DND-41 (cell line): Measurements from ENCODE around the gene AFAP1.

Experiments
- ATAC-seq: fragments of 200-7000 bp; cut with Tn5 transposase; 3 replicates; pipeline ENCODE4 v1.9.1; 2021; ENCODE audit warnings: low read depth; ENCODE audit not compliant: insufficient read depth
- DNase-seq: peaks from one replicate; pipeline ENCODE4 v3.0.0-alpha.2; 2020
- H2AFZ ChIP-seq: 2 replicates; pipeline ENCODE4 v1.6.0; 2012; ENCODE audit warnings: low read depth, low read length
- H3K27ac ChIP-seq: 2 replicates; pipeline ENCODE4 v1.5.1; 2012; ENCODE audit warnings: low read length, inconsistent platforms
- H3K27me3 ChIP-seq: fragments of 200-600 bp; sonication (generic); 2 replicates; pipeline ENCODE4 v1.6.0; 2012; ENCODE audit warnings: low read length, mild to moderate bottlenecking, inconsistent platforms; ENCODE audit not compliant: insufficient read depth, poor library complexity
- H3K36me3 ChIP-seq: 2 replicates; pipeline ENCODE4 v1.5.1; 2012; ENCODE audit warnings: low read length, inconsistent platforms; ENCODE audit not compliant: insufficient read depth
- H3K4me1 ChIP-seq: 2 replicates; pipeline ENCODE4 v1.5.1; 2012; ENCODE audit warnings: mild to moderate bottlenecking, low read length; ENCODE audit not compliant: insufficient read depth
- H3K4me2 ChIP-seq: 2 replicates; pipeline ENCODE4 v1.6.0; 2012; ENCODE audit warnings: mild to moderate bottlenecking, moderate library complexity, low read length, inconsistent platforms; ENCODE audit not compliant: insufficient read depth
- H3K4me3 ChIP-seq, 2 experiments: fragments of 200-600 bp in 1 of 2; shearing (Covaris generic) in 1 of 2; 2 replicates each; pipeline ENCODE4 v1.5.1; 2012 to 2016; ENCODE audit warnings: inconsistent platforms in 2 of 2, low read length in 2 of 2, mild to moderate bottlenecking in 2 of 2, low read depth in 1 of 2, moderate library complexity in 1 of 2
- H3K79me2 ChIP-seq: 2 replicates; pipeline ENCODE4 v1.6.0; 2012; ENCODE audit warnings: low read length, inconsistent platforms; ENCODE audit not compliant: insufficient read depth
- H3K9ac ChIP-seq: 2 replicates; pipeline ENCODE4 v1.6.0; 2012; ENCODE audit warnings: low read depth, mild to moderate bottlenecking, inconsistent platforms, low read length, moderate library complexity
- H3K9me3 ChIP-seq: 2 replicates; pipeline ENCODE4 v1.5.1; 2012; ENCODE audit warnings: low read length, moderate library complexity, mild to moderate bottlenecking, inconsistent platforms; ENCODE audit not compliant: insufficient read depth, severe bottlenecking
- H4K20me1 ChIP-seq: 2 replicates; pipeline ENCODE4 v1.6.0; 2012; ENCODE audit warnings: low read length; ENCODE audit not compliant: insufficient read depth
- CTCF ChIP-seq: IDR thresholded peaks from 2 replicates; pipeline ENCODE4 v1.5.1; 2012; ENCODE audit warnings: borderline replicate concordance, low read length, moderate library complexity, mild to moderate bottlenecking; ENCODE audit not compliant: poor library complexity, severe bottlenecking; ENCODE audit errors: extremely low read depth
- EZH2 ChIP-seq: IDR thresholded peaks from 3 replicates; pipeline ENCODE4 v1.6.1; 2012; ENCODE audit warnings: borderline replicate concordance, low read depth, mild to moderate bottlenecking, moderate library complexity, low read length, inconsistent platforms; ENCODE audit not compliant: severe bottlenecking

AFAP1 gene

GRCh38 chr4:7784131-7784870 is 155.4 kb downstream of the AFAP1 start:
- no peak overlapping the region for H2AFZ ChIP-seq
- H4K20me1 ChIP-seq: no peaks in the 10 kb centered on the region
- H3K27ac ChIP-seq: no peak overlapping the region
- no peak overlapping the region for H3K4me2 ChIP-seq
- H3K9me3 ChIP-seq: no peaks in the 10 kb centered on the region
- DNase-seq: no peak
- TF ChIP-seq EZH2 (no peak), CTCF (no peak)
- no peak for ATAC-seq
- no peak overlapping the region for H3K9ac ChIP-seq
- H3K4me3 ChIP-seq: no peak overlapping the region
- H3K27me3 ChIP-seq: peaks cover 2% of the 10 kb centered on the region
- H3K79me2 ChIP-seq: no peaks in the 10 kb centered on the region
- no peaks in the 10 kb centered on the region for H3K4me1 ChIP-seq
- H3K36me3 ChIP-seq: no peaks in the 10 kb centered on the region

DNA sequence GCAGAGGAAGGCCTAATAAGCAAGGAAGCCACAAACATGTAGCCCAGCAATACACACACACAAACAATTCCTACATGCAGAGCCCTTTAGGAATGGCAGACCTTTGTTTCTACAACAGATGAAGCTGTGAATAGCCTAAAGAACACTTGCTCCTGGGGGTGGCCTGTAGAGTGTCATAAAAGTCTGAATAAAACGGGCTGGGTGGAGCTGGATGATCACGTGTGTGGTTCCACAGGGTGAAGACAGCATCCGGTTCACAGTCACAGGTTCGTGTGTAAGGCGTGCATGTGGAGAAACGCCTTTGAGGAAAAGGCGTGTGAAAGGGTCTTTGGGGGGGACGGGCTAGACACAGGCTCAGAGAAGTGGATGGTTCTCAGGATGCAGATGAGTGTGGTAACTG is 156.1 kb downstream of the AFAP1 start:
- Histone ChIP-seq H3K9ac (no peak overlapping the region), H2AFZ (no peak overlapping the region), H4K20me1 (no peaks in the 10 kb centered on the region), H3K79me2 (no peaks in the 10 kb centered on the region), H3K4me1 (peaks cover 5% of the 10 kb centered on the region; the same call in 1 of the 2 replicates), H3K36me3 (no peaks in the 10 kb centered on the region), H3K4me2 (no peak overlapping the region), H3K9me3 (no peaks in the 10 kb centered on the region), H3K27me3 (peaks cover 2% of the 10 kb centered on the region), H3K27ac (no peak overlapping the region), H3K4me3 (no peak overlapping the region)
- ATAC-seq (no peak), DNase-seq (no peak)
- TF ChIP-seq EZH2: no peak

DNA sequence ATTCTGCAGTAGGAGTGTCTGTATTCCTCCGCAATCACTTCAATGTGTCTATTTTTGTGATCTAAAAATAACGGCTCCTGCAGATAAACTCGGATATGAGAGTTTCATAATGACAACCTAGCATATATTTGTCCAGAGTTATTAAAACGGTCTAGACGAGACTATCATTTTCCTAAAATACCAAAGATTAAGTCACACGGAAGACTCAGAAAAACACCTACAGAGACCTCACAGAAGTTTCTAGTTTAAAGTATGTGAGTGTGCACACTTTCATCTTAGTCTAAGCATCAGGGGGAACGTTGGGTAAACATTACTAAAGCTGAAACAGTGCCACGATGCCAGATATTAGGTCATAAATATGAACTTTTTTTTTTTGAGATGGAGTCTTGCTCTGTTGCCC is 156.9 kb downstream of the AFAP1 start:
- Histone ChIP-seq H3K4me2 (no peak overlapping the region), H3K27me3 (peaks cover 2% of the 10 kb centered on the region), H4K20me1 (no peaks in the 10 kb centered on the region), H3K4me3 (no peak overlapping the region), H3K79me2 (no peaks in the 10 kb centered on the region), H3K36me3 (no peaks in the 10 kb centered on the region), H3K9me3 (no peaks in the 10 kb centered on the region), H3K9ac (no peak overlapping the region), H3K4me1 (peaks cover 7% of the 10 kb centered on the region; the same call in 1 of the 2 replicates), H2AFZ (no peak overlapping the region), H3K27ac (no peak overlapping the region)
- TF ChIP-seq CTCF: no peak
- no peak for TF ChIP-seq EZH2
- DNase-seq (no peak), ATAC-seq (no peak)

DNA sequence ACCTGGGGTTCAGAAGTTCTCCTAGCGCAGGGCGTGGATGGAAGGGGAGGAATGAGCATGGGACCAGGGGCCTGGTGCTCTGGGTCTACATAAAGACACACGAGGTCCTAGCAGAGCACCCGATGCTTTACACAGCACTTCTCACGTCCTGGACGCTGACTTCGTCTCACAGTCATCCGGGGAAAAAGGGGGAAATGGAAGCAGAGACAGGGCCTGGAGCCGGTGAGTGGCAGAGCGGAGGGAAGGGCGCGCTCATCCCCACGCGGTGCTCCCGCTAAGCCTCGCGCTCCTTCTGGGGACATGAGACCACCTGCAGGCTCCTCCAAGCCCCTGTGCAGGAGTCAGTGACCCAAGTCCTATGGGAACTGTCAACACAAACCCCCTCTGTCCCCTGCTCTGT is 157.7 kb downstream of the AFAP1 start:
- no peaks in the 10 kb centered on the region for H3K79me2 ChIP-seq
- no peak overlapping the region for H2AFZ ChIP-seq
- no peak overlapping the region for H3K4me3 ChIP-seq
- no peaks in the 10 kb centered on the region for H3K36me3 ChIP-seq
- H3K4me2 ChIP-seq: no peak overlapping the region
- TF ChIP-seq EZH2: no peak
- TF ChIP-seq CTCF: no peak
- no peak for DNase-seq
- no peak for ATAC-seq
- H3K27ac ChIP-seq: no peak overlapping the region
- peaks cover 4% of the 10 kb centered on the region for H3K27me3 ChIP-seq
- no peak overlapping the region for H3K9ac ChIP-seq
- H3K4me1 ChIP-seq: peaks cover 7% of the 10 kb centered on the region; the same call in 1 of the 2 replicates
- H4K20me1 ChIP-seq: no peaks in the 10 kb centered on the region
- H3K9me3 ChIP-seq: no peaks in the 10 kb centered on the region
